Mononuclear cell (primary cell): ENCODE measurements around the gene PTBP2. TPM values are rescaled to one million over a fixed set of nuclear protein-coding genes. Genes with fewer than 3 reads are reported as not detected.

Experiments
- H3K27me3 ChIP-seq: 2 replicates; pipeline ENCODE4 v1.6.0; 2011; ENCODE audit warnings: low read length, control low read depth; ENCODE audit not compliant: insufficient read depth
- H3K4me1 ChIP-seq: 2 replicates; pipeline ENCODE4 v1.5.1; 2011; ENCODE audit warnings: mild to moderate bottlenecking, low read length, control low read depth; ENCODE audit not compliant: insufficient read depth
- H3K4me3 ChIP-seq: 2 replicates; pipeline ENCODE4 v1.5.1; 2011; ENCODE audit warnings: mild to moderate bottlenecking, low read length, moderate library complexity
- H3K9me3 ChIP-seq: 2 replicates; pipeline ENCODE4 v1.5.1; 2011; ENCODE audit warnings: low read depth, mild to moderate bottlenecking, control low read depth, low read length
- total RNA-seq: library from RNA; depleted of rRNA; stranded (reverse); fragments of >200 nt; gene quantifications from one replicate; pipeline ENCODE4 v1.2.3, GENCODE V29; 2012

PTBP2 gene
- total RNA-seq, 1 donor = 52.8 TPM

- Histone ChIP-seq H3K27me3 (no peaks in the 10 kb centered on the region), H3K9me3 (no peaks in the 10 kb centered on the region), H3K4me3 (no peak overlapping the region), H3K4me1 (no peaks in the 10 kb centered on the region)
These were observed 6.1 kb upstream of the PTBP2 start for GRCh38 chr1:96715482-96715881.

GRCh38 chr1:96721053-96721415, 550 bp upstream of the PTBP2 start:
- Histone ChIP-seq H3K9me3 (no peaks in the 10 kb centered on the region), H3K4me1 (peaks cover 14% of the 10 kb centered on the region), H3K4me3 (peak overlapping the region; percentile 89), H3K27me3 (no peaks in the 10 kb centered on the region)

- peaks cover 14% of the 10 kb centered on the region for H3K4me1 ChIP-seq
- H3K27me3 ChIP-seq = no peaks in the 10 kb centered on the region
- peak overlapping the region; percentile 89 for H3K4me3 ChIP-seq
- H3K9me3 ChIP-seq = no peaks in the 10 kb centered on the region
These were observed 758 bp downstream of the PTBP2 start for GRCh38 chr1:96722161-96722922.

- Histone ChIP-seq H3K4me3 (peak overlapping the region; percentile 89), H3K27me3 (no peaks in the 10 kb centered on the region), H3K4me1 (peaks cover 14% of the 10 kb centered on the region), H3K9me3 (no peaks in the 10 kb centered on the region)
These were observed 1.4 kb downstream of the PTBP2 start for GRCh38 chr1:96722958-96723357.

DNA sequence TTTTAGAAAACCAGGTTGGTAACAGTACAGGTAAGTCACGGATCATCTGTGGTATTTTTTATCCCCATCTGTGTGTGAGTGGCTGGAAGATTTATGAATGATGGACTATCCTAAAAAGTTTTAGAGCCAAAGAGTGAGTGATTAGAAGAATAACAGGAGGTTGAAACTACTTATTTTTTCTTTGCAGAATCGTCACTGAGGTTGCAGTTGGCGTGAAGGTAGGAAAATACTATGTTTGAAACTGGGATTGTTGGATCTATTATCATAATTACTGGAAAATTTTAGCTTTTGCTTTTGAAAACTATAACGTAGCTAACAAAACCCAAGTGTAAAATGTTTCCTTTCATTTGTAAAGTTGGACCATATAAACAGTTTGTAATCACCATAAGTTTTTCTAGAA, 1.8 kb downstream of the PTBP2 start:
- Histone ChIP-seq H3K9me3 (no peaks in the 10 kb centered on the region), H3K4me3 (no peak overlapping the region), H3K4me1 (peaks cover 14% of the 10 kb centered on the region), H3K27me3 (no peaks in the 10 kb centered on the region)

DNA sequence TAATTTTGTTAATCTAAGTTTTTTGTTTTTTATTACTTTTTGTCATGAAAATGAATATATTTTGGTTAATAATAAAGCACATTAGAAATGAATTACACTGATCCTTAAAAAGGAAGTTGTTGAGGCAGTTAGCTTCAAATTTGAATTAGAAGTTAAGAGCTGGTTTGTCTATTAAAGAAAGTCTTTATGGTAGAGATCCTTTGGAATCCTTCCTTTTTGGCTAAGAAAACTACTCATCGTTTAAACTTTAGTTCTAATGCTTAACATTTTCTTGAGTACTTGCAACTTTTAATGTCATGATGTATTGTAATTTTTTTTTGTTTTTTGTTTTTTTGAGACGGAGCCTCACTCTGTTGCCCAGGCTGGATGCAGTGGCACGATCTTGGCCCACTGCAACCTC, 2.4 kb downstream of the PTBP2 start:
- no peaks in the 10 kb centered on the region for H3K27me3 ChIP-seq
- H3K4me1 ChIP-seq = peaks cover 14% of the 10 kb centered on the region
- H3K9me3 ChIP-seq = no peaks in the 10 kb centered on the region
- H3K4me3 ChIP-seq = no peak overlapping the region

GRCh38 chr1:96727860-96728259, 6.3 kb downstream of the PTBP2 start:
- H3K27me3 ChIP-seq = no peaks in the 10 kb centered on the region
- no peak overlapping the region for H3K4me3 ChIP-seq
- peaks cover 14% of the 10 kb centered on the region for H3K4me1 ChIP-seq
- H3K9me3 ChIP-seq = no peaks in the 10 kb centered on the region

GRCh38 chr1:96730574-96731298, 9.2 kb downstream of the PTBP2 start:
- no peak overlapping the region for H3K4me3 ChIP-seq
- peaks cover 5% of the 10 kb centered on the region for H3K4me1 ChIP-seq
- no peaks in the 10 kb centered on the region for H3K9me3 ChIP-seq
- no peaks in the 10 kb centered on the region for H3K27me3 ChIP-seq

- H3K4me3 ChIP-seq = no peak overlapping the region
- H3K4me1 ChIP-seq = peaks cover 8% of the 10 kb centered on the region
- no peaks in the 10 kb centered on the region for H3K27me3 ChIP-seq
- H3K9me3 ChIP-seq = no peaks in the 10 kb centered on the region
These were observed 19.8 kb downstream of the PTBP2 start for GRCh38 chr1:96741335-96741734.

DNA sequence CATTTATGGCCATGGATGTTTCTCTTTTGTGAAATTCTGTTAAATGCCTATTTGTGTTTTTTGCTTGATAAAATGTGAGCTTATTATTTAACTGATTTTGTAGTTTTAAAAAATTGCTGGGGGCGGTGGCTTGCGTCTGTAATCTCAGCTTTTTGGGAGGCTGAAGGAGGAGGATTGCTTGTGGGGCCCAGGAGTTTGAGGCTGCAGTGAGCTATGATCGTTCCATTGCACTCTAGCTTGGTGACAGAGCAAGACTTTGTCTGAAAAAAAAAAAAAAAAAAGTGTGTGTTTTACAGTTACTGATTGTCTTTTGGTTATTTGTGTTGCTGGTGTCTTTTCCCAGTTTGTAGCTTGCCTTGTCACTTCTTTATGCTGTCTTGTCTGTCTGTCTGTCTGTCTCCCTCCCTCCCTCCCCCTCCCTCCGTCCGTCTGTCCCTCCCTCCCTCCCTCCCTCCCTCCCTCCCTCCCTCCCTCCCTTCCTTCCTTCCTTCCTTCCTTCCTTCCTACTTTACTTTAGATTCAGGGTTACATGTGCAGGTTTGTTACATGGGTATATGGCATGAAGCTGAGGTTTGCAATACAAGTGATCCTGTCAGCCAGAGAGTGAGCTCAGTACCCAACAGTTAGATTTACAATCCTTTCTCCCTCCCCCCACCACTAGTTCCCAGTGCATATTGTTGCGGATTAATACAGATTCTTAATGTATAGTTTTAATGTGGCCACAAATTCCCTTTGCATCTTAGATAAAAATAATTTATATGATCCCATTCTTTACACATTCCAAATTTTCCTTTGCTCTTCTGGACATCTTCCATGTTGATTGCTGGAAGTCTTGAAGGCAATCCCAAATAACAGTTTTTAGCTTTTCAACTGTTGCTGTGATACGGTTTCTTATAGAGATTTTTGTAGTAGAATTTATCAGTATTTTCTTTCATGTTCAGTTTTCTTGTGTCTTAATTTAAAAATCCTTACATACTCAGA, 25.1 kb downstream of the PTBP2 start:
- Histone ChIP-seq H3K27me3 (no peaks in the 10 kb centered on the region), H3K9me3 (no peaks in the 10 kb centered on the region), H3K4me1 (peaks cover 5% of the 10 kb centered on the region), H3K4me3 (no peak overlapping the region)

DNA sequence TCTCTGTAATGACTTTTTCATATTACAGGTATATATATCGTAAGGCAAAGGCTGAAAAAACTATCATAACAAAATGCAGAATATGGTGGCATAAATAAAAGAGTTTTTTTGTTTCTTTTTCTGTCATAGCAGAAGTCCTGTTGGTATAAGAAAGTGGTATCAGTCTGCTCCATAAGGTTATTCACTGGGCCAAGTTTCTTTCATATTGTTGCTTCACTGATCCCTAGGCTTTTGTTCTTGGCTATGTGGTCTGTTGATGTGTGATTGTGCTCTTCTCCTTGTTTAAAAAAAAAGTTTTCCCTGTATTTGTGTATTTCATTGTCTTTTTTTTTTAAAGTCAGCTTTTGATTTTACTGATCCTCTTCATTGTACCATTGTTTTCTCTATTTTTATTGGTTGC, 26.0 kb downstream of the PTBP2 start:
- Histone ChIP-seq H3K9me3 (no peaks in the 10 kb centered on the region), H3K27me3 (no peaks in the 10 kb centered on the region), H3K4me1 (peaks cover 5% of the 10 kb centered on the region), H3K4me3 (no peak overlapping the region)

DNA sequence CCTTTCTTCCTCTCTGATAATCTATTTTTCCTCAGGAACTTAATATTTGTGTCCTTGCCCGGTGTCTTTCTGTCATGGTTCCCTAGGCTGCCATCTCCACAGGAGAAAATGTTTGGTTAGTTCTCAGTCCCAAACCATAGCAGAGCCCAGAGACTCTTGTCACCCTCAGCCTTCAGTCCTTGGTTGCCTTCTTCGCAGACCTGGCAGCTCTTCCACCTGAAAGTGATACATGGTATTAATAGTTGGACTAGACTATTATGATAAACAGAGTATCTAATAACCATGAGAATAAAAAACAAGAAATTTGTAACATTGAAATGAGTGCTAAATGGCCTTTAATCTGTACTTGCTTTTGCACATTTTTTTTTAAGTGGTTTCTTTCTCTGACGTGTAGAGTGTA, 26.5 kb downstream of the PTBP2 start:
- Histone ChIP-seq H3K4me1 (peaks cover 5% of the 10 kb centered on the region), H3K9me3 (no peaks in the 10 kb centered on the region), H3K4me3 (no peak overlapping the region), H3K27me3 (no peaks in the 10 kb centered on the region)

DNA sequence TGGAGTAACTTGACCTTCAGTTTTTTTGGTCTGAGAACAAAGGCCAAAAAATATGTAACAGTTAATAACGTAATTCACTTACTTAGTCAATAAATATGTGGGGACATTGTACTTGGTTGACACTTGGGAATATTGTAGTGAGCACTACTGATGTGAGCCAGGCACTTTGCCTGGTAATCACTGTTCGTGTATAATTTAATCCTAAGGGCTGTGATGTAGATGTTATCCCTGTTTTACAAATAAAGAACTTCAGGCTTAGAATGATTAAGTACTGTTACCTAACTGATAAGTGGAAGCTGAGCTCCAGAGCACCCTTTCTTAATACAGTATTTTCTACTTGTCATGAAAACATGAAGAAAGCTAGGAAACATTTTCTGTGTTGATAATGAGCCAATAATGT, 28.0 kb downstream of the PTBP2 start:
- H3K4me1 ChIP-seq = peaks cover 5% of the 10 kb centered on the region
- no peaks in the 10 kb centered on the region for H3K27me3 ChIP-seq
- no peaks in the 10 kb centered on the region for H3K9me3 ChIP-seq
- no peak overlapping the region for H3K4me3 ChIP-seq

GRCh38 chr1:96752394-96752793, 30.8 kb downstream of the PTBP2 start:
- Histone ChIP-seq H3K4me3 (no peak overlapping the region), H3K4me1 (peaks cover 5% of the 10 kb centered on the region), H3K9me3 (no peaks in the 10 kb centered on the region), H3K27me3 (no peaks in the 10 kb centered on the region)

DNA sequence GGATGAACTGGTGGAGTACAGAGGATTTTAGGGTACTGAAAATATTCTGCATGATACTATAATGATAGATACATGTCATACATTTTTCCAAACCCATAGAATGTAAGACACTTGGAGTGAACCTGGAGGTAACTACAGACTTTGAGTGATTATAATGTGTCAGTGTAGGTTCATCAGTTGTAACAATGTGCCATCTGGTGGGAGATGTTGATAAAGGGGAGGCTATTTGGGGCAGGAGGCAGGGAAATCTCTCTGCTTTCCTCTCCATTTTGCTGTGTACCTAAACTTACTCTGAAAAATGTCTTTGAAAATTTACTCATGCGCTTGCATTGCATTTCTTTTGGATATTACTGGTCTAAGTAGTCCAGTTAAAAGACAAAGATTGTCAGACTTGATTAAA, 35.2 kb downstream of the PTBP2 start:
- Histone ChIP-seq H3K9me3 (no peaks in the 10 kb centered on the region), H3K4me3 (no peak overlapping the region), H3K4me1 (no peaks in the 10 kb centered on the region), H3K27me3 (no peaks in the 10 kb centered on the region)
